Ishikawa (cell line): ENCODE data around the gene SRRM5.

Experiments
- MAX ChIP-seq: IDR thresholded peaks from 2 replicates; pipeline ENCODE4 v1.6.1; 2012
- NFIC ChIP-seq: IDR thresholded peaks from 2 replicates; pipeline ENCODE4 v1.6.1; 2012
- REST ChIP-seq: IDR thresholded peaks from 2 replicates; pipeline ENCODE4 v1.6.1; 2012; ENCODE audit warnings: low read depth, mild to moderate bottlenecking
- TAF1 ChIP-seq: IDR thresholded peaks from 2 replicates; pipeline ENCODE4 v1.6.1; 2012; ENCODE audit warnings: low read depth, mild to moderate bottlenecking

- TF ChIP-seq REST (no peak), NFIC (no peak), TAF1 (no peak), MAX (no peak)
These were observed 37.6 kb downstream of the SRRM5 start for GRCh38 chr19:43649514-43649913.
